Kidney (tissue), 14 donors: ENCODE measurements around the gene CIRBP. TPM values are rescaled to one million over a fixed set of nuclear protein-coding genes. Genes with fewer than 3 reads are reported as not detected.
A peak's percentile ranks its signal among the peaks of the same experiment; 100 is the strongest.

ENCODE experiments used
- DNase-seq, 5 donors: peaks; one replicate each; pipeline ENCODE4 v3.0.0-alpha.2; 2013 to 2020
- FAIRE-seq: peaks from 2 replicates; lab custom pipeline; 2012; peaks lifted over from hg19 to GRCh38; lab: Jason Lieb, UNC
- H3K27ac ChIP-seq, 2 donors: one replicate each; pipeline ENCODE4 v1.7.0; 2013; ENCODE audit warnings: low read depth in 2 of 2, low read length in 2 of 2, inconsistent platforms in 1 of 2
- H3K27me3 ChIP-seq: one replicate; pipeline ENCODE4 v1.7.1; 2013; ENCODE audit warnings: low read length, inconsistent platforms; ENCODE audit not compliant: control insufficient read depth, insufficient read depth
- H3K36me3 ChIP-seq, 3 donors: one replicate each; pipeline versions ENCODE4 v1.7.0 to v1.7.1; 2013; ENCODE audit warnings: low read length in 3 of 3, control low read depth in 1 of 3, inconsistent platforms in 1 of 3; ENCODE audit not compliant: insufficient read depth in 3 of 3, control insufficient read depth in 2 of 3
- H3K4me1 ChIP-seq, 3 donors: one replicate each; pipeline versions ENCODE4 v1.7.0 to v1.7.1; 2013; ENCODE audit warnings: low read length in 3 of 3, inconsistent platforms in 1 of 3, low read depth in 1 of 3; ENCODE audit not compliant: control insufficient read depth in 2 of 3, insufficient read depth in 2 of 3
- H3K4me3 ChIP-seq, 3 donors: one replicate each; pipeline versions ENCODE4 v1.7.0 to v1.8.1; 2013; ENCODE audit warnings: low read length in 3 of 3, control low read depth in 1 of 3, inconsistent platforms in 1 of 3
- H3K9ac ChIP-seq, 3 donors: one replicate each; pipeline versions ENCODE4 v1.7.0 to v1.7.1; 2013; ENCODE audit warnings: low read length in 3 of 3, control low read depth in 1 of 3, inconsistent platforms in 1 of 3
- H3K9me3 ChIP-seq, 3 donors: one replicate each; pipeline versions ENCODE4 v1.7.0 to v1.7.1; 2013; ENCODE audit warnings: low read length in 3 of 3, control low read depth in 1 of 3, inconsistent platforms in 1 of 3; ENCODE audit not compliant: control insufficient read depth in 2 of 3, insufficient read depth in 1 of 3
- intact Hi-C: fragments of 100-400 bp; cut with DNase I; formaldehyde crosslinking; loops from one replicate; pipeline ENCODE4 v1.11.1; 2022
- polyA plus RNA-seq: library from polyadenylated mRNA; stranded (reverse); fragments of 350-450 nt; fragmentation: Illumina TruSeq; extraction: RNeasy Lipid Tissue Mini Kit (QIAGEN cat#74804); gene quantifications from one replicate; pipeline ENCODE4 v1.2.3, GENCODE V29; 2014; ENCODE audit warnings: low read depth, low replicate concordance; ENCODE audit not compliant: insufficient read depth
- total RNA-seq: library from RNA; stranded (reverse); fragmentation: NEBNext Ultra II Directional; extraction: Animal tissue kit (Norgen Biotek cat#: 25700); gene quantifications from one replicate; pipeline ENCODE4 v1.2.1, GENCODE V29; 2021
- TF ChIP-seq, protein P1 (sequence below): IDR thresholded peaks from 3 replicates; pipeline ENCODE4 v1.5.1; 2012; ENCODE audit warnings: mild to moderate bottlenecking, moderate library complexity, borderline replicate concordance; ENCODE audit not compliant: insufficient read depth; ENCODE audit errors: extremely low read depth
- donor health status: control.
- donor health status: control.
- donor health status: control.
- donor health status: control.
- donor health status: control.
- donor health status: DM: yes; HTN: yes; CAD: no.
- donor health status: Normal renal cell carcinoma (clear cell type).

CIRBP gene
- total and polyA plus RNA-seq, 2 donors from 2014 or later: 408 to 533 TPM

DNA sequence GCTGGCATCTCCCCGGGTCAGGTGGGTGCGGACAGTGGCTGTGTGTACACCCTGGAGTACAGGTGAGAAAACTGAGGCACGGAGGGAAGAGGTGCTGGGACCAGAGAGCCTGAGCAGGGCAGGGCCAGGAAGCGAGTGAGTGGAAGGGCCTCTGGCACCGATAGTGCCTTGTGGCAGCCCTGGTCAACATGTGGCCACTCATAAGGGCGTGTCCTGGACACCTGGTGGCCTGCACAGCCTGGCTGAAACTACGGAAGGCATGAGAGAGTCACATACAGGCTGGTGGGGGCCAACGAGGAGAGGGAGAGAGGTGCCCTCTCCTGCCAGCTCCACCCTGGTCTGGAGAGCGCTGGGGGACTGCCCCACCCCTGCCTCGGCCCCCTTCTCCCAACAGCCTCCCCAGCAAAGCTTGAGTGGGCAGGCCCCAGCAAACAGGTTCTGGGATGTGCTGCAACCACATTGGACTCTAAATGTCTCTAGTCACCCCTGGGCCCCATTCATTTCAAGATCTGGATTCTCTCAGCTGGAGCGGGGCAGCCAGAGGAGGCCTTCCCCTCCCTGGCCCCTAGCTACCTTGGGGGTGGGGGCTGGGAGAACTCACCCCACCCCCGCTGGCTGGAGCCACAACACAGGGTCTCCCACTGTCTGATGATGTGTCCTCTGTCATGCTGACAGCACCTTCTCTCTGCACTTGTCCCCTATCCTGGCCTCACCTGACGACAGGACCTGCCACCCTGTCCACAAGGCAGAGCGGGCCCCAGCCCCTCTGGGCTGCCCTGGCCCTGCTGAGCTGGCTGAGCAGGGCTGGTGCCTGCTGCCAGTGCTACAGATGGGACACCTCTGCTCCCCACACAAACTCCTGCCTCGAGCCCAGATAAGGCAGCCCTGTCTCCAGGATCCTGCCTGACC, 37.1 kb upstream of the CIRBP start:
- intact Hi-C loops: no loop called here
- TF ChIP-seq, protein P1, sequence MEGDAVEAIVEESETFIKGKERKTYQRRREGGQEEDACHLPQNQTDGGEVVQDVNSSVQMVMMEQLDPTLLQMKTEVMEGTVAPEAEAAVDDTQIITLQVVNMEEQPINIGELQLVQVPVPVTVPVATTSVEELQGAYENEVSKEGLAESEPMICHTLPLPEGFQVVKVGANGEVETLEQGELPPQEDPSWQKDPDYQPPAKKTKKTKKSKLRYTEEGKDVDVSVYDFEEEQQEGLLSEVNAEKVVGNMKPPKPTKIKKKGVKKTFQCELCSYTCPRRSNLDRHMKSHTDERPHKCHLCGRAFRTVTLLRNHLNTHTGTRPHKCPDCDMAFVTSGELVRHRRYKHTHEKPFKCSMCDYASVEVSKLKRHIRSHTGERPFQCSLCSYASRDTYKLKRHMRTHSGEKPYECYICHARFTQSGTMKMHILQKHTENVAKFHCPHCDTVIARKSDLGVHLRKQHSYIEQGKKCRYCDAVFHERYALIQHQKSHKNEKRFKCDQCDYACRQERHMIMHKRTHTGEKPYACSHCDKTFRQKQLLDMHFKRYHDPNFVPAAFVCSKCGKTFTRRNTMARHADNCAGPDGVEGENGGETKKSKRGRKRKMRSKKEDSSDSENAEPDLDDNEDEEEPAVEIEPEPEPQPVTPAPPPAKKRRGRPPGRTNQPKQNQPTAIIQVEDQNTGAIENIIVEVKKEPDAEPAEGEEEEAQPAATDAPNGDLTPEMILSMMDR: no peak
- DNase-seq (no peak), FAIRE-seq (no peak)
- Histone ChIP-seq H3K9me3 (no peaks in the 10 kb centered on the region), H3K9ac (peak overlapping the region in 1 of 3 donors; percentile 34), H3K4me3 (no peak overlapping the region), H3K27ac (peak overlapping the region in 1 of 2 donors; percentile 71), H3K36me3 (no peaks in the 10 kb centered on the region), H3K4me1 (peaks cover 0 to 12% (median 0%) of the 10 kb centered on the region in 3 donors), H3K27me3 (no peaks in the 10 kb centered on the region)

DNA sequence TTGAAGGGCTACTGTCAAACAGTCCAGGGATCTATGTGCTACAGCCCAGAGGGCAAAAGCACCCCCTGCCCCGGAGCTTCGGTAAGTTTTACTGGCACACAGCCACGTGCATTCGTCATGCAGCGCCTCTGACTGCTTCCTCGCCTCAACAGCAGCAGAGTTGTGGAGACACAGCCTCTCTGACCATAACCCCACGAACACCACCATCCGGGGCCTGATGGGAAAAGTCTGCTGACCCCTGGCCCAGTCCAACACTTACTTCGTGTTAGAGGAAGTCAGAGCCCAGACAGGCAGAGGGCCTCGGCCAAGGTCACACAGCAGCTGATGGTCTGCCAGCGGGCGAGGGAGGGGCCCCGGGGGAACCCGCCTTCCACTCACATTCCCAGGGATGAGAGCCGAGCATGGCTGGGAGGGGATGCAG, 36.5 kb upstream of the CIRBP start:
- Histone ChIP-seq H3K4me1 (peaks cover 0 to 12% (median 0%) of the 10 kb centered on the region in 3 donors), H3K9ac (peak overlapping the region in 1 of 3 donors; percentile 15), H3K4me3 (no peak overlapping the region), H3K36me3 (no peaks in the 10 kb centered on the region), H3K9me3 (no peaks in the 10 kb centered on the region), H3K27ac (peak overlapping the region in 1 of 2 donors; percentile 71), H3K27me3 (no peaks in the 10 kb centered on the region)
- no peak for FAIRE-seq
- peak in 1 of 5 donors; percentile 45 for DNase-seq
- TF ChIP-seq, protein P1: no peak
- intact Hi-C loops: no loop called here

DNA sequence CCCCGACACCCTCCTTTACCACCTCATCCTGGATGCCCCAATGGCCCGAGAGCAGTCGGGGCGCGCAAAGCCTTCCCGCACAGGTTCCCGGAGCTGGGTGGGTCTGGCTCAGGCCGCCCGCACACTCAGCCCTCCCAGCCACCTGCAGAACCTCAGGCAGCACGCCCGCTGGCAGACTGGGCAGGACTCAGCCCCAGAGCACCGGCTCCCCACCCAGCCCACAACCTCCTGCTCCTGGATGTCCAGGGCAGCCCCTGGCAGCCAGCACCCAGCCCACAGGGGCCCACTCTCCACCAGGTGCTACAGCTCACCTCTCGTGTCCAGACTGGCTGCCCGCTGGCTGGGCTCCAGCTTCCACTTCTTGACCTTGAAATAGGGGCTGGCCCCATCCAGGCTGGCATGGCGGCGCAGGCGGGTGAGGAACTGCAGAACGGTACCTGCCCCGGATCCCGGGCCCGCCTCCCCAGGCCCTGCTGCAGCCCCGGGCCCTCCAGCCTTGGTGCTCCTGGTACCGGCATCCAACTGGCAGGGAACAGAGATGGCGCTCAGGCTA, 35.9 kb upstream of the CIRBP start:
- no peak overlapping the region for H3K4me3 ChIP-seq
- H3K36me3 ChIP-seq: no peaks in the 10 kb centered on the region
- peak overlapping the region in 1 of 3 donors; percentile 15 for H3K9ac ChIP-seq
- intact Hi-C loops: no loop called here
- FAIRE-seq (no peak), DNase-seq (no peak)
- H3K4me1 ChIP-seq: peaks cover 0 to 12% (median 0%) of the 10 kb centered on the region in 3 donors
- no peaks in the 10 kb centered on the region for H3K9me3 ChIP-seq
- H3K27me3 ChIP-seq: no peaks in the 10 kb centered on the region
- TF ChIP-seq, protein P1: no peak
- H3K27ac ChIP-seq: peak overlapping the region in 1 of 2 donors; percentile 71
